Type B pancreatic cell (in vitro differentiated cells): ENCODE data around the gene DDN. TPM values are rescaled to one million over a fixed set of nuclear protein-coding genes. Genes with fewer than 3 reads are reported as not detected.

Source experiments
- DNase-seq: peaks from one replicate; pipeline ENCODE4 v3.0.0; 2021; ENCODE audit warnings: mixed read lengths; ENCODE audit not compliant: unreplicated experiment; ENCODE audit errors: extremely low spot score
- H3K27ac Mint-ChIP-seq: 2 replicates; pipeline ENCODE4 v1.8.0; 2021; ENCODE audit warnings: mild to moderate bottlenecking, mixed read lengths
- H3K27me3 Mint-ChIP-seq: 2 replicates; pipeline ENCODE4 v1.8.0; 2021; ENCODE audit warnings: mixed read lengths
- H3K36me3 Mint-ChIP-seq: 2 replicates; pipeline ENCODE4 v1.8.0; 2021; ENCODE audit warnings: mixed read lengths
- H3K4me1 Mint-ChIP-seq: one replicate; pipeline ENCODE4 v1.8.0; 2021; ENCODE audit warnings: mixed read lengths; ENCODE audit not compliant: unreplicated experiment
- H3K4me3 Mint-ChIP-seq: 2 replicates; pipeline ENCODE4 v1.8.0; 2021; ENCODE audit warnings: mild to moderate bottlenecking, mixed read lengths
- H3K9me3 Mint-ChIP-seq: 2 replicates; pipeline ENCODE4 v1.8.0; 2021; ENCODE audit warnings: mixed read lengths
- CTCF ChIP-seq: fragments of 200-600 bp; sonication (generic); conservative IDR thresholded peaks from 2 replicates; pipeline ENCODE4 v1.5.0; 2021; ENCODE audit warnings: antibody characterized with exemption, mild to moderate bottlenecking
- total RNA-seq: library from RNA; stranded (reverse); gene quantifications from 2 replicates; pipeline ENCODE4 v1.2.1, GENCODE V29; 2021; ENCODE audit warnings: low replicate concordance

Gene DDN
- total RNA-seq, 1 donor from 2014 or later = 8.8 TPM

GRCh38 chr12:49020441-49020840 lies 21.3 kb upstream of the DDN start:
- Mint-ChIP-seq H3K4me3 (no peak overlapping the region), H3K4me1 (peaks cover 25% of the 10 kb centered on the region), H3K27ac (no peak overlapping the region), H3K9me3 (no peaks in the 10 kb centered on the region), H3K27me3 (no peaks in the 10 kb centered on the region), H3K36me3 (peaks cover 8% of the 10 kb centered on the region)
- no peak for DNase-seq
- no peak for TF ChIP-seq CTCF

GRCh38 chr12:49019443-49020324 lies 20.5 kb upstream of the DDN start:
- Mint-ChIP-seq H3K36me3 (peaks cover 8% of the 10 kb centered on the region), H3K4me1 (peaks cover 30% of the 10 kb centered on the region), H3K27ac (peak overlapping the region; percentile 98), H3K9me3 (no peaks in the 10 kb centered on the region), H3K4me3 (peak overlapping the region; percentile 96), H3K27me3 (no peaks in the 10 kb centered on the region)
- DNase-seq = no peak
- TF ChIP-seq CTCF = peak; percentile 52

- Mint-ChIP-seq H3K4me1 (peaks cover 31% of the 10 kb centered on the region), H3K36me3 (peaks cover 8% of the 10 kb centered on the region), H3K27ac (peak overlapping the region; percentile 98), H3K27me3 (no peaks in the 10 kb centered on the region), H3K4me3 (peak overlapping the region; percentile 96), H3K9me3 (no peaks in the 10 kb centered on the region)
- DNase-seq = no peak
- no peak for TF ChIP-seq CTCF
Observed at GRCh38 chr12:49019120-49019430, 19.9 kb upstream of the DDN start.

GRCh38 chr12:49018261-49019119 lies 19.3 kb upstream of the DDN start, which contains the start of gene PRKAG1:
Gene PRKAG1, minus strand, starts transcription at chr12:49018776. Its CDS starts 36 bp downstream, at chr12:49018740.
- Mint-ChIP-seq H3K4me1 (peaks cover 31% of the 10 kb centered on the region), H3K9me3 (no peaks in the 10 kb centered on the region), H3K4me3 (peak within 1 kb of the TSS; percentile 96), H3K27ac (peak within 1 kb of the TSS; percentile 98), H3K36me3 (peaks cover 8% of the 10 kb centered on the region), H3K27me3 (no peaks in the 10 kb centered on the region)
- peak; percentile 59 for TF ChIP-seq CTCF
- DNase-seq = peak; percentile 95

- TF ChIP-seq CTCF = no peak
- H3K9me3 Mint-ChIP-seq = no peaks in the 10 kb centered on the region
- H3K27ac Mint-ChIP-seq = peak overlapping the region; percentile 98
- no peaks in the 10 kb centered on the region for H3K27me3 Mint-ChIP-seq
- H3K4me3 Mint-ChIP-seq = peak overlapping the region; percentile 96
- H3K4me1 Mint-ChIP-seq = peaks cover 31% of the 10 kb centered on the region
- DNase-seq = no peak
- peaks cover 5% of the 10 kb centered on the region for H3K36me3 Mint-ChIP-seq
Observed at GRCh38 chr12:49017891-49018260, 18.7 kb upstream of the DDN start.
